H9 (cell line): Measurements from ENCODE around the gene TSPOAP1. TPM values are rescaled to one million over a fixed set of nuclear protein-coding genes. Genes with fewer than 3 reads are reported as not detected.
A peak's percentile ranks its signal among the peaks of the same experiment; 100 is the strongest.

Source experiments
- DNase-seq: peaks from one replicate; pipeline ENCODE4 v3.0.0-alpha.2; 2017
- H2AFZ ChIP-seq: one replicate; pipeline ENCODE4 v1.6.1; 2013; ENCODE audit warnings: mild to moderate bottlenecking, low read length, control low read depth, moderate library complexity
- H2AK5ac ChIP-seq: 2 replicates; pipeline ENCODE4 v1.6.1; 2013; ENCODE audit warnings: low read length, control low read depth, mixed read lengths; ENCODE audit not compliant: insufficient read length
- H2BK120ac ChIP-seq: one replicate; pipeline ENCODE4 v1.6.1; 2013; ENCODE audit warnings: low read depth, mild to moderate bottlenecking, low read length, control low read depth, inconsistent platforms; ENCODE audit not compliant: poor library complexity, severe bottlenecking
- H2BK12ac ChIP-seq: 2 replicates; pipeline ENCODE4 v1.6.1; 2013; ENCODE audit warnings: low read length, control low read depth, mixed read lengths, low read depth; ENCODE audit not compliant: insufficient read length
- H2BK15ac ChIP-seq: 2 replicates; pipeline ENCODE4 v1.6.1; 2013; ENCODE audit warnings: low read depth, low read length, control low read depth
- H2BK20ac ChIP-seq: one replicate; pipeline ENCODE4 v1.6.1; 2013; ENCODE audit warnings: low read depth, mild to moderate bottlenecking, low read length, control low read depth, inconsistent platforms; ENCODE audit not compliant: poor library complexity, severe bottlenecking
- H2BK5ac ChIP-seq: 2 replicates; pipeline ENCODE4 v1.6.1; 2013; ENCODE audit warnings: low read length, control low read depth, mixed read lengths; ENCODE audit not compliant: insufficient read length
- H3K14ac ChIP-seq: 2 replicates; pipeline ENCODE4 v1.6.1; 2013; ENCODE audit warnings: low read length, control low read depth; ENCODE audit not compliant: insufficient read depth
- H3K18ac ChIP-seq: 2 replicates; pipeline ENCODE4 v1.6.1; 2013; ENCODE audit warnings: low read depth, mild to moderate bottlenecking, mixed read lengths, low read length, control low read depth; ENCODE audit not compliant: insufficient read length
- H3K23ac ChIP-seq: 2 replicates; pipeline ENCODE4 v1.6.1; 2013; ENCODE audit warnings: low read length, control low read depth, mixed read lengths, low read depth; ENCODE audit not compliant: insufficient read length
- H3K23me2 ChIP-seq: 2 replicates; pipeline ENCODE4 v1.6.1; 2013; ENCODE audit warnings: low read depth, mild to moderate bottlenecking, mixed read lengths, low read length, control low read depth; ENCODE audit not compliant: insufficient read length, poor library complexity, severe bottlenecking
- H3K27ac ChIP-seq: 2 replicates; pipeline ENCODE4 v1.5.1; 2013; ENCODE audit warnings: low read length, control low read depth, mixed read lengths, low read depth; ENCODE audit not compliant: insufficient read length
- H3K27me3 ChIP-seq: 2 replicates; pipeline ENCODE4 v1.6.1; 2013; ENCODE audit warnings: low read length, control low read depth, inconsistent platforms; ENCODE audit not compliant: insufficient read depth
- H3K4ac ChIP-seq: 2 replicates; pipeline ENCODE4 v1.6.1; 2013; ENCODE audit warnings: low read depth, mild to moderate bottlenecking, control low read depth, inconsistent platforms, low read length, moderate library complexity
- H3K4me1 ChIP-seq: 2 replicates; pipeline ENCODE4 v1.6.1; 2013; ENCODE audit warnings: low read length, control low read depth, inconsistent platforms; ENCODE audit not compliant: insufficient read depth
- H3K4me2 ChIP-seq: 2 replicates; pipeline ENCODE4 v1.6.1; 2013; ENCODE audit warnings: low read length, control low read depth, mixed read lengths; ENCODE audit not compliant: insufficient read length, insufficient read depth
- H3K56ac ChIP-seq: 2 replicates; pipeline ENCODE4 v1.6.1; 2013; ENCODE audit warnings: low read depth, mild to moderate bottlenecking, mixed read lengths, low read length, control low read depth; ENCODE audit not compliant: insufficient read length
- H3K79me1 ChIP-seq: 2 replicates; pipeline ENCODE4 v1.6.1; 2013; ENCODE audit warnings: low read depth, mild to moderate bottlenecking, moderate library complexity, low read length, control low read depth, inconsistent platforms; ENCODE audit not compliant: insufficient read depth, poor library complexity, severe bottlenecking
- H3K79me2 ChIP-seq: 2 replicates; pipeline ENCODE4 v1.6.1; 2013; ENCODE audit warnings: low read length, control low read depth, inconsistent platforms; ENCODE audit not compliant: insufficient read depth
- H3K9ac ChIP-seq: 2 replicates; pipeline ENCODE4 v1.6.1; 2013; ENCODE audit warnings: low read length, control low read depth, mixed read lengths; ENCODE audit not compliant: insufficient read length; ENCODE audit errors: extremely low read depth
- H3K9me3 ChIP-seq: one replicate; pipeline ENCODE4 v1.6.1; 2013; ENCODE audit warnings: low read depth, low read length, inconsistent platforms; ENCODE audit not compliant: control insufficient read depth
- H3T11ph ChIP-seq: one replicate; pipeline ENCODE4 v1.6.1; 2013; ENCODE audit warnings: mild to moderate bottlenecking, low read length, control low read depth, inconsistent platforms
- H4K20me1 ChIP-seq: one replicate; pipeline ENCODE4 v1.6.1; 2013; ENCODE audit not compliant: control insufficient read depth, insufficient read length, insufficient read depth
- H4K5ac ChIP-seq: 2 replicates; pipeline ENCODE4 v1.6.1; 2013; ENCODE audit warnings: low read depth, mild to moderate bottlenecking, mixed read lengths, low read length, control low read depth; ENCODE audit not compliant: insufficient read length
- H4K8ac ChIP-seq: replicated peaks from 2 replicates; pipeline ENCODE4 v1.6.1; 2013; ENCODE audit warnings: low read length, control low read depth, mixed read lengths, low read depth; ENCODE audit not compliant: insufficient read length
- H4K91ac ChIP-seq: 2 replicates; pipeline ENCODE4 v1.6.1; 2013; ENCODE audit warnings: low read depth, mild to moderate bottlenecking, moderate library complexity, mixed read lengths, low read length, control low read depth; ENCODE audit not compliant: insufficient read length
- H3K27ac Mint-ChIP-seq, 3 experiments: 2 replicates in 2 of 3; 3 replicates in 1 of 3; pipeline ENCODE4 v1.8.0; 2020 to 2021; ENCODE audit warnings: mixed read lengths in 3 of 3, mild to moderate bottlenecking in 1 of 3, moderate library complexity in 1 of 3
- H3K27me3 Mint-ChIP-seq: 2 replicates; pipeline ENCODE4 v1.8.0; 2021; ENCODE audit warnings: low read depth, mild to moderate bottlenecking, moderate library complexity, mixed read lengths
- H3K36me3 Mint-ChIP-seq, 3 experiments: 2 replicates in 2 of 3; 3 replicates in 1 of 3; pipeline ENCODE4 v1.8.0; 2020 to 2021; ENCODE audit warnings: low read depth in 3 of 3, mixed read lengths in 3 of 3; ENCODE audit not compliant: insufficient read depth in 1 of 3
- H3K4me1 Mint-ChIP-seq, 2 experiments: 2 replicates each; pipeline ENCODE4 v1.8.0; 2020; ENCODE audit warnings: mixed read lengths in 2 of 2
- H3K4me3 Mint-ChIP-seq, 2 experiments: 2 replicates in 1 of 2; 3 replicates in 1 of 2; pipeline ENCODE4 v1.8.0; 2020 to 2021; ENCODE audit warnings: mild to moderate bottlenecking in 2 of 2, mixed read lengths in 2 of 2, moderate library complexity in 1 of 2
- H3K9me3 Mint-ChIP-seq, 2 experiments: 2 replicates in 1 of 2; 3 replicates in 1 of 2; pipeline ENCODE4 v1.8.0; 2020; ENCODE audit warnings: mild to moderate bottlenecking in 2 of 2, mixed read lengths in 2 of 2, moderate library complexity in 1 of 2
- WGBS: extraction: QIAGEN DNeasy Blood & Tissue Kit; methylation state at CpG from one replicate; pipeline ENCODE4 v1.1.7; 2013; ENCODE audit warnings: missing lambda C conversion rate, low lambda C conversion rate, mixed read lengths; ENCODE audit not compliant: insufficient read length; ENCODE audit errors: extremely low coverage; 5-methylcytosine and 5-hydroxymethylcytosine counted together
- total RNA-seq: library from RNA; stranded (reverse); gene quantifications from 2 replicates; pipeline ENCODE4 v1.2.1, GENCODE V29; 2021
- TF ChIP-seq, protein P1 (sequence below): fragments of 200-600 bp; sonication (generic); conservative IDR thresholded peaks from 3 replicates; pipeline ENCODE4 v1.8.0; 2021; ENCODE audit warnings: antibody characterized with exemption, mild to moderate bottlenecking

TSPOAP1 gene
- total RNA-seq, 1 experiment from 2014 or later: 17.3 TPM

DNA sequence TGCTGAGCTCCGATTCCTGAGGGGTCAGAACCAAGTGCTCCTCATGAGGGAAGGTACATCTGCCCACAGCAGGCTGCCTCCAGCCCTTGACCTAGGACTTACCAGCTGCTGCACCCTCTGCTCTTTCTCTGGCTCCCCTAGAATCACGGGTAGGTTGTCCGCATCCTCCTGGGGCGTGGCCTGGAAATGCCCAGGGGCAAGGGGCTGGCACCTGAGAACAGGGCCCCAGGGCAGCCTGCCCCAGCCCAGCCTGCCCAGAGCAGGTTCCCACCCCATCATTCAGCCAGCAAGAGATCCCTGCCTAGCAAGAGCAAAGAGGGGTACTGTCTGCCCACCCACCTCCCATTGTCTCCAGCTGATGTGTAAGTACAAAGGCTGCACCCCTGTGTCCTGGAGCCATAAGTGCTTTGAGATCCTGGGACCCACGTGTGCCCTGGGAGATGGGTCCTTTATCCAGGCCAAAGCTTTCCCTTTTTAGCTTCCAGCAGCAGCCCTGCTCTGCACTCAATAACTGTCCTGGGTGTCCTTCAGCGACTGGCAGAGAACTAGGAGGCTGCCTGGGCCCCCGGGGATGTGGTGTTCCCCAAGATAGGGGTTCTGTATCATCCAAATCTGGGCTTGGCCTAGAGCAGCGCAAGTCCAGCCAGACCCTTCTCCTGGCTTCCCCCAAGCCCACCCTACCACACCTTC lies 5.1 kb downstream of the TSPOAP1 start:
- H3T11ph ChIP-seq: no peak overlapping the region
- H4K8ac ChIP-seq: no peak overlapping the region
- H2AFZ ChIP-seq: no peak overlapping the region
- H4K5ac ChIP-seq: no peak overlapping the region
- no peak overlapping the region for H3K23ac ChIP-seq
- peaks cover 15% of the 10 kb centered on the region for H3K23me2 ChIP-seq
- no peak overlapping the region for H2BK5ac ChIP-seq
- H2BK120ac ChIP-seq: no peak overlapping the region
- no peak overlapping the region for H2BK15ac ChIP-seq
- Mint-ChIP-seq H3K36me3 (peaks cover 0 to 13% (median 2%) of the 10 kb centered on the region in 3 experiments; a peak in 5 of 7 replicates), H3K9me3 (no peaks in the 10 kb centered on the region), H3K4me3 (peak overlapping the region; percentile 56 to 68), H3K27me3 (peaks cover 56% of the 10 kb centered on the region), H3K27ac (no peak overlapping the region; a peak in 1 of 7 replicates), H3K4me1 (peaks cover 24 to 30% of the 10 kb centered on the region in 2 experiments)
- H4K91ac ChIP-seq: no peak overlapping the region
- no CpG with 5 or more reads among the region's 8 CpGs for WGBS
- no peak overlapping the region for H3K4ac ChIP-seq
- no peak overlapping the region for H2BK12ac ChIP-seq
- no peak overlapping the region for H2BK20ac ChIP-seq
- no peak overlapping the region for H3K18ac ChIP-seq
- H3K9ac ChIP-seq: no peak overlapping the region
- H3K27ac ChIP-seq: no peak overlapping the region
- H4K20me1 ChIP-seq: no peaks in the 10 kb centered on the region
- peak overlapping the region; percentile 33 for H3K4me2 ChIP-seq
- H3K4me1 ChIP-seq: no peaks in the 10 kb centered on the region; the same call in 1 of the 2 replicates
- no peaks in the 10 kb centered on the region for H3K9me3 ChIP-seq
- TF ChIP-seq, protein P1, sequence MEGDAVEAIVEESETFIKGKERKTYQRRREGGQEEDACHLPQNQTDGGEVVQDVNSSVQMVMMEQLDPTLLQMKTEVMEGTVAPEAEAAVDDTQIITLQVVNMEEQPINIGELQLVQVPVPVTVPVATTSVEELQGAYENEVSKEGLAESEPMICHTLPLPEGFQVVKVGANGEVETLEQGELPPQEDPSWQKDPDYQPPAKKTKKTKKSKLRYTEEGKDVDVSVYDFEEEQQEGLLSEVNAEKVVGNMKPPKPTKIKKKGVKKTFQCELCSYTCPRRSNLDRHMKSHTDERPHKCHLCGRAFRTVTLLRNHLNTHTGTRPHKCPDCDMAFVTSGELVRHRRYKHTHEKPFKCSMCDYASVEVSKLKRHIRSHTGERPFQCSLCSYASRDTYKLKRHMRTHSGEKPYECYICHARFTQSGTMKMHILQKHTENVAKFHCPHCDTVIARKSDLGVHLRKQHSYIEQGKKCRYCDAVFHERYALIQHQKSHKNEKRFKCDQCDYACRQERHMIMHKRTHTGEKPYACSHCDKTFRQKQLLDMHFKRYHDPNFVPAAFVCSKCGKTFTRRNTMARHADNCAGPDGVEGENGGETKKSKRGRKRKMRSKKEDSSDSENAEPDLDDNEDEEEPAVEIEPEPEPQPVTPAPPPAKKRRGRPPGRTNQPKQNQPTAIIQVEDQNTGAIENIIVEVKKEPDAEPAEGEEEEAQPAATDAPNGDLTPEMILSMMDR: no peak
- no peak overlapping the region for H3K14ac ChIP-seq
- H2AK5ac ChIP-seq: no peak overlapping the region
- no peaks in the 10 kb centered on the region for H3K79me2 ChIP-seq
- no peak for DNase-seq
- no peak overlapping the region for H3K56ac ChIP-seq
- H3K79me1 ChIP-seq: no peaks in the 10 kb centered on the region
- H3K27me3 ChIP-seq: no peaks in the 10 kb centered on the region; the same call in 1 of the 2 replicates
